Activated CD4-positive, alpha-beta T cell treated with anti-CD3 and anti-CD28 coated beads for 48 hours (primary cell): ENCODE measurements around the gene ZIC5.

Experiments
- DNase-seq: peaks from one replicate; pipeline ENCODE4 v3.0.0-alpha.2; 2020

The ZIC5 gene

GRCh38 chr13:99975626-99976025 is 4.1 kb upstream of the ZIC5 start:
- DNase-seq, result no peak

DNA sequence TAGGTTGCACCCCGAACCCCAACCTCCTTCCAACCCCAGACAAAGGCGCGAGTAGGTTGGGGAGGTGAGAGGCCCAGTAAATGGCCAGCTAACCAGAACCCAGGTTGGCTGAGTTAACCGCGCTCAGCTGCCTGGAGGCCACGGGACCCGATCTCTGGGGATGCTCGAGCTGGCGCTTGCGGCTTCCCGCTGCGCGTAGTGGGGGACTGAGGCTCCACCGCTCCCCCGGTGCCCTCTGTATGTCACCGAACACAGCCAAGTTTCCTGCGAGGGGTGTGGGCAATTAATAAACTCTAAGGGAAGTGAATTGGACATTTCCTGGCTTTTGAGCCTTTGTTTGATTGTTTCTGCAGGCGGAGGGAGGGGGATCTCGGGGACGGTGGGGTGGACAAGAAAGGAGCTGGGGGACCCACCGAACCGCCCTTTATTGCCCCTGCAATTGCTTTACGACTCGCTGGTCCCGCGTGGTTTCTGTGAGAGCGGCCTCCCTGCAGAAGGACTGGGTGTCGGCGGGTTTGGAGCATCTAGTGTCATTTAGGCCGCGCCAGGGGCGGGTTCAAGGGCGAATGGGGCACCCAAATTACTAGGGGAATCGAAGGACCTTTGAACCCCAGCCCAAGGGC is 3.5 kb upstream of the ZIC5 start:
- DNase-seq, result no peak

- no peak for DNase-seq
Observed at GRCh38 chr13:99974296-99974938, 2.9 kb upstream of the ZIC5 start.

- DNase-seq, result no peak
Observed at GRCh38 chr13:99973808-99974185, 2.2 kb upstream of the ZIC5 start.

DNA sequence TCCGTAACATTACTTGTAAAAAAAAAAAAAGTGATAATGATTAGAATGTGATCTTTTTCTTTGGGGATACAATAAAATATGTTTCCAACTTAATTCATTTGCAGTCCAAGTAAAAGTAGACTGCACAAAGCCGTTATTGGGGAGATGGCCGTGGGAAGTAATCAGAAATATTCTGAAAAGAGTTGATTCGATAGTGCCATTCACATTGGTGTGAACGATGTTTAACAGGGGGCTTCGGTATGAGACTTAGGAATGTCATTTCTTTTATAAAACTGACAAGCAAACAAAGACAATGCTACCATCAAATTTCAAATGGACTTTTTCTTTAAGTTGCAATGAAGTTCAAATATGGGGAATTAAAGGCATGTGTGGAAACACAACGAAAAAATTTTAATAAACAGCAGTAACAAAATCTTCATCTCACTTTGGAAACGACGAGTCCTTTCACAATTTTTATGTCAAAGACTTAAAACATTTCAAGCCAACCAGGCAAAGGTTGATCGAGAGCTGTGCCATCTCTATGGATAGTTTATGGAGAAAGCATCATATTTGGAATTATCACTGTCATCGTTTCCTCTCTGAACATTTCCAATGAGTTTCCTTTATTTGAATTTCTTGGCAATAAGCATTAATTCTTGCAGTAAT is 1.7 kb upstream of the ZIC5 start:
- no peak for DNase-seq

DNA sequence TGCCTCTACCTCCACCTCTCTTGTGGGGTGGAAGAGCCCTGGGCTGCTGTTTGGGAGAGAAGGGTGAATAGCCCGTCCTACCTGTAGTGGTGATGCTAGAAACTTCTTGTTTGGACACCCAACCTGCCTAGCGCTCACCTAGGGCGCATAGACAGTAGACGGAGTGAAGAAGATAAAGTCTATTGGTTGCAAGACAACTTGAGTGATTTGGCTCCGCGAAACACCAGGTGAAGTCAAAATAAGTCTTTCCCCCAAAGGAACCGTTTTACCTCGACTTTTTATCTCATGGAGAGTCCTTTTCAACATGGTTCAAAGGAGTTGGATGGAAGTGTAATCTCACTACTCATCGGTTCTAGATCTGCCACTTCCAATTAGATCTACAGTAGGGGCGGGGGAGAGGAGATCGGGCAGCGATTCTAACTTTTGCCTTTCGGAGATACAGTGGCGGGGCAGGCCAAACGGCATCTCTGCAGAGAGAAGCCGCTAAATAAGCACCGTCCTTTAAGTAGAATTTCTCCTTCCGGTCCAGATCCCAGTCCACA is 694 bp upstream of the ZIC5 start:
- no peak for DNase-seq

GRCh38 chr13:99970651-99971575 is 654 bp downstream of the ZIC5 start:
- DNase-seq, result no peak

DNA sequence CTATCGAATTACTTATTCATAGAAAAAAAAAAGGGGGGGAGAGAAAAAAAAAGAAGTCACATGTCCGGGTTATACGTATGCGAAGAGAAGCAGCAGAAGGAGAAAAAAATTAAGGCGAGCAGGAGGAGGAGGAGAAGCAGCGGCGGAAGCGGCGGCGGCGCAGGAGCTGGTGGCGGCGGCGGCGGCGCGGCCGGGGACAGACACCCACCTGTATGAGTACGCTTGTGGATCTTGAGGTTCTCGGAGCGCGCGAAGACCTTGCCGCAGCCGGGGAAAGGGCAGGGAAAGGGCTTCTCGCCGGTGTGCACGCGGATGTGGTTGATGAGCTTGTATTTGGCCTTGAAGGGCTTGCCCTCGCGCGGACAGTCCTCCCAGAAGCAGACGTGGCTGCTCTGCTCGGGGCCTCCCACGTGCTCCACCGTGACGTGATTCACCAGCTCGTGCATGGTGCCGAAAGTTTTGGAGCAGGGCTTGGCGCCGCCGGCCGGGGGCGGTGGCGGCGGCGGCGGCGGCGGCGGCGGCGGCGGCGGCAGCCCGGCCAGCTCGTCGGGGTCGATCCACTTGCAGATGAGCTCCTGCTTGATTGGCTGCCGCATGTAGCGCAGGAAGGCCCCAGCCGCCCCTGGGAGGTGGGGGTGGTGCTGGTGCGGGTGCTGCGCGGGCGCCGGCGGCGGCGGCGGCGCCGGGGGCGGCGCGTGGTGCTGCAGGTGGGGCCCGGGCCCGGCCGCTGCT is 1.5 kb downstream of the ZIC5 start:
- no peak for DNase-seq

DNA sequence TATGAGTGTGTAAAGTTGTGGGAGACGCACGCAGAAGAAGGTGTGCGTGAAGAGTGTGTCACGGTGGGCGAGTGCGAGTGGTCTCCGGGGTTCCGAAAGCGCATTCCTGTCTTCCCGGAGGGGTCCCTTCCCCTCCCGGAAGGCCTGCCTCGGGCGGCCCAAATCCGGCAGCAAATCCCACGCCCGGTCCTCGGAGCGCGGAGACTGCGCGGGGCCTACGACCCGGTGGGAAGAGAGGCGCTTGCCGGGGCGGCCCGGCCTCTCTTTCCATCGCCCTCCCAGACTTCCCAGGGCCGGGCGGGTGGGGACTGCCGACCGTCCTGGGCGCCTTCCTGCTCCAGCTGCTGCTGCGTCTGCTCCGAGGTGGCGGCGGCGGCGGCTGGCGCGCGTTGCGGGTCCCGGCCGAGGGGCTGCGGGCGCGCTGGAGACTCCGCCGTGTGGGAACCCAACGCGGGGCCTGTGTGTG is 2.1 kb downstream of the ZIC5 start:
- DNase-seq, result no peak

- no peak for DNase-seq
Observed at GRCh38 chr13:99968521-99969452, 2.8 kb downstream of the ZIC5 start.

DNA sequence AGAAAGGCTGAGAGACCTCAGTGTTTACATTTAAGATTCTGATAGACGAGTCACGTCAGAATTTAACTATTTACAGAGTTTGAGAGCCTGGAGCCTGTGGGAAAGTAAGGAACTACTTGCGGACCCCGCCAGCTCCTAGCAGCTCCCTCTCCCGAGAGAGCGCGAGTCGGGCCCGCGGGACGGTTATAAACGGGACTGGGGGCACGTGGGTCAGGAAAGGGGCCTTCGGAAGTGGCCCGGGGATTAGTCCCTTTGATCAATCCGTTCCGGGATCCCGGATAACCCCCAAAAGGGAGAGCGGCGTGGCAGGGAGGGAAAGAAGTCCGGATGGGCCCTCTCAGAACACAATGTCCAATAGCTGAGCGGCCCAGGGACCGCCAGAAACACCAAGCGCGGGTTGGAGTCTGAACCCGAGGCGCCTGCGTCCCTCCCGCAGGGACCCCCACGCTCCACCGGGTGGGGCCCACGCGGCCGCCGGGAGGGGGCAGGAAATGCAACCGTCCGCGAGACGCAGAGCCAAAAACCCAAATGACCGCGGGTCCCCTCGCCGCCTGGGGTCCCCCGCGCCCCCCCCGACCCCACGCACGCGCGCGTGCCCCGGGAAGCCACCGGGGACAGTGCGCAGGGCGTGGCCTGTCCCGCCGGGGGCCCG is 3.6 kb downstream of the ZIC5 start:
- no peak for DNase-seq

- no peak for DNase-seq
Observed at GRCh38 chr13:99967498-99967868, 4.1 kb downstream of the ZIC5 start.

- no peak for DNase-seq
Observed at GRCh38 chr13:99966064-99966805, 5.3 kb downstream of the ZIC5 start.

GRCh38 chr13:99965329-99966000 is 6.1 kb downstream of the ZIC5 start:
- DNase-seq, result no peak

DNA sequence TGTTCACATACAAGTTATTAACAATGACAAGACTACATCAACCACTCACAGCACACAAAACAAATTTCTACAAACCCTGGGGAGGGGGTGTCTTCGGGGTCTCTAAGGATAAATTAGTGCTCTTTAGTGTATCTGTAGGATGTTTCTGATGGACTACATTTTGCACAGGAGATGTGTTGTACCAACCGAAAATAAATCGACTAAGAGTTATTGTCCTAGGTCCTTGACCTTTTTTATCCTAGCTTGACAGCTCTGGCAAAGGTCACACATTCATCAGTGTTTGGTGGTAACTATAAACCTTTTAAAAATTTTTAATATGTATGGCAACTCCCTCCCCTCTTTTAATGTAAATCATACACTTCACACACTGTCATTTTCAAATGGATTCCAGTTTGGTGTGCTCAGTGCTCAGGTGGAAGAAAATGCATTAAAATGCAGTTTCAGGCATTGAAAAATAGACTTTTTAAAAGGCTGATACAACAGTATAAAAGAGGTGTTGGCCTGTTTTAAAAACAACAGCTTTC is 7.7 kb downstream of the ZIC5 start:
- DNase-seq, result no peak

DNA sequence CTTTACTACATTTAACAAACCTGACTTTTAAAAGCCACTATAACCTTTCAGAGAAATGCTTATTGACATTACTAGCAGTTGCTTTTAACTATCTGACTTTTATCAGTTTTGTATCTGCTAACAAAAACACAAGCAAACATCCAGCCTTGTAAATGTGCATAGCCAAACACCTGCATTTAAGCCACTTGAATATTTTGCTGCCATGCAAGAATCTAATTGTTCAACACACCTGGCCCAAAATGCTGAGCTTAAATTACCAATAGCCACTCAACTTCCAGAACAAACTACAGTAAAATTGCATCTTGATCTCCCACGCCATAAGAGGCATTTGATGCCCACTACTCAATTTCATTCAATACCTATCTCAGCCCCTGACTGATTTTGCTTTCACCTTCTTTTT is 9.3 kb downstream of the ZIC5 start:
- DNase-seq, result no peak

GRCh38 chr13:99961636-99962035 is 9.9 kb downstream of the ZIC5 start:
- no peak for DNase-seq

GRCh38 chr13:99960663-99961311 is 10.8 kb downstream of the ZIC5 start:
- no peak for DNase-seq
